Stimulated activated CD4-positive, alpha-beta T cell treated with anti-CD3 and anti-CD28 coated beads, Interleukin-2, amount 100 ng/mL, for 48 hours (primary cell): ENCODE measurements around the gene RNASE7.

Experiments used
- DNase-seq, 2 donors: peaks; one replicate each; pipeline ENCODE4 v3.0.0-alpha.2; 2020

Gene RNASE7

GRCh38 chr14:21069388-21070082, 27.4 kb downstream of the RNASE7 start:
- DNase-seq, result no peak

GRCh38 chr14:21070083-21070609, 28.0 kb downstream of the RNASE7 start, which contains the start of gene ARHGEF40:
Gene ARHGEF40, plus strand, starts transcription at chr14:21070304. Its CDS starts 93 bp downstream, at chr14:21070397.
- DNase-seq, result no peak

GRCh38 chr14:21070610-21071224, 28.6 kb downstream of the RNASE7 start:
- DNase-seq, result no peak

DNA sequence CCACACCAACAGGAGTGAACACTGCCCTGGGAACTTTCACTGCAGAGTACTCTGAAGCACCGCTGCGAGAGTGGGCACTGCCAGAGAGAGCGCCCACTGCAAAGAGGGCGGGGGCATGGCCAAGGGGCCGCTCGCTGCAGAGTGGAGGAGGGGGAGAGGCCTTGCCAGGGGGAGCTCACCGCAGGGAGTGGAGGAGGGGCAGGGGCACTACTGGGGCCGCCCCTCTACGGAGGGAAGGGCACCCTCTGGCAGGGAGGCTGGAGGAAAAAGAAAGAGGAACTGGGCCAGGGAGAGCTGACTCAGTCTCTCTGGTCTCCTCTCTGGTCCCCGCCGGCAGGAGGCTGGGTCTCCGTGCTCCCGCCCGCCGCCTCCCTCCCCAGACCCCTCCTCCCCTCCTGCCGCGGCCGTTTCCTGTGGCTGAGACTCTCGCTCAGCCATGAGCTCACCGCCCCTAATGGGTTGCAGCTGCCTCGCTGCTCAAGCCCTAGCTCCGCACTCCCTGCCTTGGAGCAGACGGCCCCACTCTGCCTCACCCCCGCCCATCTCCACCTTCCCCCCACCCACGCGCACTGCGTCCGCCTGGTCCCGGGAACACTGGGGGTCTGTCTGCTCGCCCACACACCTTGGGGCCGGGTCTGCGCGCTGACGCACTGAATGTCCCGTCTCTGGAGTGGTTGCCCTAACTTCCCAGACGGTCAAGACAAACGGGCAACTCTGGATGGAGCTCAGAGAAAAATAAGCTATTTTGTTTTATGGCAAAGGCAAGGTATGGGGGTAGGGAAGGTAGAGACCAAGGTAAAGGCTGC, 29.3 kb downstream of the RNASE7 start:
- DNase-seq, result peak in 1 of 2 donors; percentile 40

DNA sequence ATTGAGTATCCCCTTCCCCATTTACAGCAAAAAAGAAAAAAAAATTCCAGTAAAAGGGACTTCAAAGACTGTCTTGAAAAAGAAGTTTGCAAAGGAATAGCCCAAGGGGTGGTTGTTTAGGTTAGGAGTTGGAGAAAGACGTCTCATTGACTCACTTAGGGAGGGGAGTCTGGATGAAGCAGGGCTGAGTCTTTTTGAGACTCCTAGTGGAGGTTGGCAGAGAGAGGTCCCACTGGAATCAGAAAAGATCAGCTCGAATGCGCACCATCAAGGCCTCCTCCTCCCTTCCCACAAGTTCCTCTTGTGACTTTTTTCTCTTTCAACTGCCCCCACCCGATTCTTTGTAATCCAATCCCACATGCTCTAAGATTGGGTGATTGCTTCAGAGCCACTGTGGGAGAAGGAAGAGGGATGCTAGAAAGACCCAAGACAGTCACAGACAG, 29.9 kb downstream of the RNASE7 start:
- DNase-seq, result no peak

GRCh38 chr14:21072781-21073339, 30.7 kb downstream of the RNASE7 start:
- DNase-seq, result no peak

DNA sequence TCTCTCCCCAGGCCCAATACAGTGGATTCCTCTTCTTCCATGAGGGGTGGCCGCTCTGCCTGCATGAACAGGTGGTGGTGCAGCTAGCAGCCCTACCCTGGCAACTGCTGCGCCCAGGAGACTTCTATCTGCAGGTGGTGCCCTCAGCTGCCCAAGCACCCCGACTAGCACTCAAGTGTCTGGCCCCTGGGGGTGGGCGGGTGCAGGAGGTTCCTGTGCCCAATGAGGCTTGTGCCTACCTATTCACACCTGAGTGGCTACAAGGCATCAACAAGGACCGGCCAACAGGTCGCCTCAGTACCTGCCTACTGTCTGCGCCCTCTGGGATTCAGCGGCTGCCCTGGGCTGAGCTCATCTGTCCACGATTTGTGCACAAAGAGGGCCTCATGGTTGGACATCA, 31.8 kb downstream of the RNASE7 start:
- DNase-seq, result no peak

DNA sequence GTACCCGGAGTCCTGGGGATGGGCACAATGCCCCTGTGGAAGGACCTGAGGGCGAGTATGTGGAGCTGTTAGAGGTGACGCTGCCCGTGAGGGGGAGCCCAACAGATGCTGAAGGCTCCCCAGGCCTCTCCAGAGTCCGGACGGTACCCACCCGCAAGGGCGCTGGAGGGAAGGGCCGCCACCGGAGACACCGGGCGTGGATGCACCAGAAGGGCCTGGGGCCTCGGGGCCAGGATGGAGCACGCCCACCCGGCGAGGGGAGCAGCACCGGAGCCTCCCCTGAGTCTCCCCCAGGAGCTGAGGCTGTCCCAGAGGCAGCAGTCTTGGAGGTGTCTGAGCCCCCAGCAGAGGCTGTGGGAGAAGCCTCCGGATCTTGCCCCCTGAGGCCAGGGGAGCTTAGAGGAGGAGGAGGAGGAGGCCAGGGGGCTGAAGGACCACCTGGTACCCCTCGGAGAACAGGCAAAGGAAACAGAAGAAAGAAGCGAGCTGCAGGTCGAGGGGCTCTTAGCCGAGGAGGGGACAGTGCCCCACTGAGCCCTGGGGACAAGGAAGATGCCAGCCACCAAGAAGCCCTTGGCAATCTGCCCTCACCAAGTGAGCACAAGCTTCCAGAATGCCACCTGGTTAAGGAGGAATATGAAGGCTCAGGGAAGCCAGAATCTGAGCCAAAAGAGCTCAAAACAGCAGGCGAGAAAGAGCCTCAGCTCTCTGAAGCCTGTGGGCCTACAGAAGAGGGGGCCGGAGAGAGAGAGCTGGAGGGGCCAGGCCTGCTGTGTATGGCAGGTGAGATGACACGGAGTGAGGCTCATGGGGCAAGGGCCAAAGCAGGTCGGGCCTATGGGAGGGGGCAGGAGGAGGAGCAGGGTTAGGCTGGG, 32.5 kb downstream of the RNASE7 start:
- DNase-seq, result no peak

- no peak for DNase-seq
Measured at GRCh38 chr14:21075719-21076437, 33.7 kb downstream of the RNASE7 start.

DNA sequence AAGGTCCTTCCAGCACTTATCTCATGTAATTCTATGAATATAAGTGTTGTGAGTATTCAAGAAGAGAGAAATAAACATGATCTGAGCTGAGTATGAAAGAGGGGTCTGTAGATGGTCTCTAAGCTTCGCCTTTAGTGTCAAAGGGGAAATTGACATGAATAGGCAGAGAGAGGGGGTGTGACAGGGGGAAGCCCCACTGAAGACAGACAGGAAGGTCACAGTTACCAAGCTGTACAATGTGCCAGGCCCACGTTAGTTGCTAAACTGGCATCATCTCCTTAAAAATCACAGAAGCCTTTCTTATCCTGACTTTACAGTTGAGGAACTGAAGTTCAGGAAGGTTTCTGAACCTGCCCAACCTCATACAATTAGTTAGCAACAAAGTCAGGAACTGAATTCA, 35.5 kb downstream of the RNASE7 start:
- DNase-seq, result no peak

GRCh38 chr14:21078287-21078686, 36.1 kb downstream of the RNASE7 start:
- no peak for DNase-seq

GRCh38 chr14:21078726-21079125, 36.6 kb downstream of the RNASE7 start:
- DNase-seq, result no peak

DNA sequence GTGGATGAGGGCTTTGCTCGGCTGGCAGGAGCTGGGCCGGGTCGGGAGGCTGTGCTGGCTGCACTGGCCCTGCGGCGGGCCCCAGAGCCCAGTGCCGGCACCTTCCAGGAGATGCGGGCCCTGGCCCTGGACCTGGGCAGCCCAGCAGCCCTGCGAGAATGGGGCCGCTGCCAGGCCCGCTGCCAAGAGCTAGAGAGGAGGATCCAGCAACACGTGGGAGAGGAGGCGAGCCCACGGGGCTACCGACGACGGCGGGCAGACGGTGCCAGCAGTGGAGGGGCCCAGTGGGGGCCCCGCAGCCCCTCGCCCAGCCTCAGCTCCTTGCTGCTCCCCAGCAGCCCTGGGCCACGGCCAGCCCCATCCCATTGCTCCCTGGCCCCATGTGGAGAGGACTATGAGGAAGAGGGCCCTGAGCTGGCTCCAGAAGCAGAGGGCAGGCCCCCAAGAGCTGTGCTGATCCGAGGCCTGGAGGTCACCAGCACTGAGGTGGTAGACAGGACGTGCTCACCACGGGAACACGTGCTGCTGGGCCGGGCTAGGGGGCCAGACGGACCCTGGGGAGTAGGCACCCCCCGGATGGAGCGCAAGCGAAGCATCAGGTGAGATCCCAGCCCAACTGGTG, 39.5 kb downstream of the RNASE7 start:
- no peak for DNase-seq

DNA sequence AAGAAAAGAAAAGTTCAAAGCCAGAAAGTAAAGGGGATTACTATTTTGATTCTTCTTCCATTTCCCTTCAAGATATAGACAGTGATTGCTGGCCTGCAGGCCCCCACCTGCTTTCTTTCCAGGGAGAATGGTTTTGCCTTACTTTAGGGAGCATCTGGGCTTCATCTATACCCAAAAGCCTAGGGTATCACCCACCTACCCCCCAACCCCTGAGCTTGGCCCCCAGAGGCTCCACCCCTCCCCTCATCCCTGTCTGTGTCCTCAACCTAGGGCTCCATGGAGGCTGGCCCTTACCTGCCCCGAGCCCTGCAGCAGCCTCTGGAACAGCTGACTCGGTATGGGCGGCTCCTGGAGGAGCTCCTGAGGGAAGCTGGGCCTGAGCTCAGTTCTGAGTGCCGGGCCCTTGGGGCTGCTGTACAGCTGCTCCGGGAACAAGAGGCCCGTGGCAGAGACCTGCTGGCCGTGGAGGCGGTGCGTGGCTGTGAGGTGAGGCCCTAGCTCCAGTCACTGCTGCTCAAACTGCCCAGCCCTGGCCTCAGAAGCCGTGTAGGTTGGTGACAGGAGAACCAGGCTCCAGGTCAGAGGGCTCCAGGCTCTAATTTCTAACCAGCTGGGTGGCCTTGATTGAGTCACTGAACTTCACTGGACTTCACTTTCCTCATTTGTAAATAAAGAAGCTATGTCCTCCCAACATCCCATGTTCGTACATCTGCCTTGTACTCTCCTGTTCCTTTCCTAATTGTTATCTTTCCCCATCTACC, 41.6 kb downstream of the RNASE7 start:
- no peak for DNase-seq

DNA sequence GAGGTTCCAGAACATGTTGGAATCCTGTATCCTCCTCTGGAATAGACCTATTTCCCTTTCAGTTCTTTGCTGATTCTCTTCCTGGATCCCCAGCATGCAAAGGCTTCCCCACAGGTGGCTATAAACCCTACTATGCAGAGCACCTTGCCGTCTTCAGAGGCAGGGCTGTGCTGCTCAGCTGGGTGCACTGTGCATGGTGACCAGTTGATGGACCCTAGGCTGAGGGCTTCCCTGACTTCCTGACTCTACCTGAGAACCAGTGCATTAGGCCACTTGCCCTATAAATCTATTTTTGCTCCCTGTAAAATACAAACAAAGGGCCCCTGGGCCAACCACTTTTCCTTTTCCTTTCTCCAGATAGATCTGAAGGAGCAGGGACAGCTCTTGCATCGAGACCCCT, 42.2 kb downstream of the RNASE7 start:
- no peak for DNase-seq

DNA sequence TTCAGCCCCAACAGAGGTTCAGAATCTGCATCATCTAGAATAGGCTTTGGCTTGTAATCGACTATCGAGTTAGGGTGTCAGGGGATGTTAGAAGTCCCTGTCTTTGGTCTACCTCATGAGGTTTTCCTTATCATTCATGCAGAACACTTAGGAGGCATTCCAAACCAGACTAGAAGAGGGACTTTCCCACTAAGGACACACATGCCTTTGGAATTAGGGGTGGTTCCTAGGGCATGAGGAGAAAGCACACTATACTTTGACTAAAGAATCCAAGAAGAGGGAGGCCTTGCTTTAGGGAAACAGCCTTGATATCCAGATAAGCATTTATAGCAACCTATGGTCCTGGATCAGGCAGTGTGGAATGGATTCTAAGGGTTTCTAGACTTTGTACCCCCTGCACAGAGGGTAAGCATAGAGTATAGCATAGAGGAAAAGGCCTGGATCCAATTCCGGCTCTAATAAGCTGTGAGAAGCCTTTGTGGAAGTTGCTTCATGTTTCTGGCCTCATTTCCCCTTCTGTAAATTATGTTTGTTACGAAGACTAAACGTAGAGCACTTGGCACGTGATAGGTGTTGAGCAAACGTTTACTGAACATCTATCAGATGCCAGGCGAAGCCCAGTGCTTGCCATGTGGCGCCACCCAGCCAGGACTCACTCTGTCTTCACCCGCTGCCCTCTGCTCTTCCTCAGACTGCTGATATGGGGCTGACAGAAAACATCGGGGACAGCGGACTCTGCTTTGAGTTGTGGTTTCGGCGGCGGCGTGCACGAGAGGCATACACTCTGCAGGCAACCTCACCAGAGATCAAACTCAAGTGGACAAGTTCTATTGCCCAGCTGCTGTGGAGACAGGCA, 43.1 kb downstream of the RNASE7 start:
- no peak for DNase-seq

DNA sequence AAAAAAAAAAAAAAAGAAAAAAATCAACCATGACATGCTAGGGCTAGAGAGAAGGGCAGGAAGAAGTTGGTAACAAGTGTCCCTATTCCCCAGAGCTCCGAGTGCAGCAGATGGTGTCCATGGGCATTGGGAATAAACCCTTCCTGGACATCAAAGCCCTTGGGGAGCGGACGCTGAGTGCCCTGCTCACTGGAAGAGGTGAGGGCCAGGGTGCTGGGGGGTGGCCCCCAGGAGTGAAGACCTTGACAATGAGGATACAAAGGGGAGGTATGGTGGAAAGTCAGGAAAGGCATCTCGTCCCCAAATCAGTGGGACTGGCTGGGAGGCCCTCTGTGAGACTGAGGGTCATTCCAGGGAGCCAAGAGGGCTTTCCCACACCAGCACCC, 44.7 kb downstream of the RNASE7 start:
- DNase-seq, result no peak

GRCh38 chr14:21087294-21088091, 45.3 kb downstream of the RNASE7 start:
- no peak for DNase-seq
